Activated CD4-positive, alpha-beta T cell treated with anti-CD3 and anti-CD28 coated beads for 1 hour (primary cell): ENCODE results near the gene NR1H2.
A peak's percentile ranks its signal among the peaks of the same experiment; 100 is the strongest.
"Not testable (repeated sequence)": the region's sequence is repeated elsewhere in the genome, so short reads cannot be mapped to it uniquely, and the experiment has no call there.

Experiments
- DNase-seq: peaks from one replicate; pipeline ENCODE4 v3.0.0-alpha.2; 2020

Gene NR1H2

DNA sequence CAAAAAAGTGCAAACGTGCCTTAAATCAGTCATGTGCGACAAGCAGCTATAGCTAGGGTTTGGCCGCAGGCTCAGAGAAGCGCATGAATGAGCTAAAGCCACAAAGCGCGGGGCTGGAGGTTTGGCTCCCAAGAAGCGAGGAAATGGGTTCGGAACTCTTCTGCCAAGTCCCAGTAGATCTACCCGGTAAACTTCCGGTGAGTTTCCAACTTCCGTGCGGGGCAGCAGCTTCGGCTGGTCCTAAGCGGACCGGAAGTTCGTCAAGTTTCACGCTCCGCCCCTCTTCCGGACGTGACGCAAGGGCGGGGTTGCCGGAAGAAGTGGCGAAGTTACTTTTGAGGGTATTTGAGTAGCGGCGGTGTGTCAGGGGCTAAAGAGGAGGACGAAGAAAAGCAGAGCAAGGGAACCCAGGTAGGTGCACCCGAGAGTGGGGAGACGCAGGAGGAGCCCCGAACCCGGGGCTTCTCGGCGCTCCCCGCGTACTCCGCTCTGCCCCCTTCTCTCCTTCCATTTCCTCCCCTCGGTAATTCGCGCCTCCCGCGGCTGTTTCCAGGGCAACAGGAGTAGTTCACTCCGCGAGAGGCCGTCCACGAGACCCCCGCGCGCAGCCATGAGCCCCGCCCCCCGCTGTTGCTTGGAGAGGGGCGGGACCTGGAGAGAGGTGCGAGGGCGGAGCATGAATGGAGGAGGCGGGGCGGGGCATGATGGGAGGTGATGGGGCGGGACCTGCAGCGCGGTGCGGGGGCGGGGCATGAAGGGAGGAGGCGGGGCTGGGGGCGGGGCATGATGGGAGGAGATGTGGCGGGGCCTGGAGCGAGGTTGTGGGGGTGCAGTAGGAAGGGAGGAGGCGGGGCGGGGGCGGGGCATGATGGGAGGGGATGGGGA lies at the start of gene NR1H2:
Gene NR1H2, plus strand, starts transcription at position 292 of the 885 bp plus-strand sequence. CDS start 1,149 bp downstream, outside the sequence.
- DNase-seq = peak; percentile 92

DNA sequence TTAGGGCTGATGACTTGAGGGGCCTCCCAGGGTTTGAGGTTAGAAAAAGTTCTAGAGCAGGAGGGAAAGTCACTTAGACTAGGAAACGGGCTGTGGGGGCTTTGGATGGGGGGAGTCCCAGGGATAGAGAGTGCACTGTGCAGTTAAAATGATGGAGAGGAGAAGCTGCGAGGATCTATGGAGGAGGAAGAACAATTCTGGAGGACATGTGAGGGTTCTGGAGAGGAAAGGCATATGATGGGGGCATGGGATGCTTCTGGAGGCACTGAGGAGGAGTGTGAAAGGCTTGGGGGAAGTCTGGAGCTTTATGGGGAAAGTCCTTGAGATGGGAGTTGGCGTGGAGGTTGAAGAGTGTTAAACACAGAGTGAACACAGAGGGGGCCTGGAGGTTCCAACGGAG lies 49.2 kb upstream of the NR1H2 start:
- DNase-seq = no peak

DNA sequence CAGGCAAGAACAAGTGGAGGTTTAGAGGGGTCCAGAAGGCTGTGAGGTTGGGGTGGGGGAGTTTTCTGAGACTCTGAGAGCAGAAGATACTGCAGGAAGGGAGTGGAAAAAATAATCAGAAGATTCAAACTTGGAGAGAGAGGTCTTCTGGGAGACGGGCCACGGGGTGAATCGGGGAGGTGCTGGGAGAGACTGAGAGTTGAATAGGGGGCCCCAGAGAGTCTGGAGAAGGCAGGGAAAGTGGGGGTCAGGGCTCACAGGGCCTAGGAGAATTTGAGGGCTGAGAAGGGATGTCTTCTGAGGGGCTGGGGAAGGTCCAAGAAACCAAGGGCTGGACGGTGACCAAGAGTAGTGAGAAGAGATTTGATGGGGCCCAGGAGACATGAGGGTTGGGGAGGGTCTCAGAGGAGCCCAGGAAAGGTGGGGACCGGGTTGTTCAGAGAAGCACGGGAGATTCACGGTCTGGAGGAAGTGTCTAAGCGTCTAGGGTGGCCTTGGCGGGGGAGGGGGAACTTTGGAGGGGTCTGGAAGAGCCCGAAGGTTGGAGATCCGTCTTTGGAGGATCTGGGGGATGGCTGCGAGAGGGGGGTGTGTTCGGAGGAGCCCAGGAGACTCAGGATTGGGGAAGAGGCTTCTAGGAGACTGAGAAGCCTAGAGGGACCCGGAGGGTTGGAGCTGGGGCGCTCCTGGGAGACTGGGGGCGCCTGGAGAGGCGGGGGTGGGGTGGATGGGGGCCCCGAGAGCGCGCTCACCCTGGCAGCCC lies 48.6 kb upstream of the NR1H2 start:
- DNase-seq = no peak

DNA sequence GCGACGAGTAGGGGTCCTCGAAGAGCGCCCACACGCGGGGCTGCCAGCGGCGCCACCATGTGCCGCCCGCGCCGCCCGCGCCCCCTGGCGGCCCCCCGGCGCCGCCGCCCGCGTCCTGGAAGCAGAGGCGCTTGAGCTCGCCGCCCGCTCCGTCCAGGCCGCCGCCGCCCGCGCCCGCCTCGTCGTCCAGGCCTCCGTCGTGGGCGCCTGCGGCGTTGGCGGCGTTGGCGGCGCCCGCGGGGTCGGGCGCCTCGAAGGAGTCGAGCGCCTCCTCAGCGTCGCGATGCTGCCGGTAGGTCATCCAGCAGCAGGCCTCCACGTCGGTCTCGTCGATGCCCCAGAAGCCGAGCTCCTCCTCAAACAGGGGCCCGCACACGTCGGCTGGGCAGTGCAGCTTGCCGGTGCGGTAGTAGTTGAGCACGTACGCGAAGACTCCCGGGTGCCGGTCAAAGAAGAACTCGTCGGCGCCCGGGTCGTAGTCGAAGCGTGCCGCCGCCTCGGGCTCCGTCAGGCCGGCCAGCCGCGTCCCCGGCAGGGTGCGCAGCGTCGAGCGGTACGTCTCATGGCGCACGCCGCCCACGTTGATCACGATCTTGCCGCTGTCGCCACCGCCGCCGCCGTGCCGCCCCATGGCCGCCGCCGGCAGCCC lies 47.9 kb upstream of the NR1H2 start:
- no peak for DNase-seq

DNA sequence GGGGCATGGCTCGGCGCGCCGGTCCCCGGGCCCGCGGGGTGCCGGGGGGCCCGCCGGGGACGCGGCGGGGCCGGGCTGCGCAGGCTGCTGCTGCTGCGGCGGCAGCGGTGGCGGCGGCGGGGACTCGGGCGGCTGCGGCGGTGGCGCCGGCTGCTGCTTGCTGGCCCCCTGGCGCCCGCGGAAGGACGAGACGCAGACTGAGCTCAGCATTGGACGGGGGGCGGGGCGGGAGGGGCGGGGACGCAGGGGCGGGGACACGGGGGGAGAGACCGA lies 47.4 kb upstream of the NR1H2 start:
- DNase-seq = no peak

GRCh38 chr19:50329146-50329925 lies 46.9 kb upstream of the NR1H2 start, which contains the start of gene KCNC3:
Gene KCNC3, minus strand, starts transcription at chr19:50329377. Its CDS starts 295 bp downstream, at chr19:50329082.
- DNase-seq = peak; percentile 90

- not testable (repeated sequence) for DNase-seq
Observed at GRCh38 chr19:50329926-50330294, 46.3 kb upstream of the NR1H2 start.

GRCh38 chr19:50330365-50331078 lies 45.7 kb upstream of the NR1H2 start:
- peak; percentile 75 for DNase-seq

DNA sequence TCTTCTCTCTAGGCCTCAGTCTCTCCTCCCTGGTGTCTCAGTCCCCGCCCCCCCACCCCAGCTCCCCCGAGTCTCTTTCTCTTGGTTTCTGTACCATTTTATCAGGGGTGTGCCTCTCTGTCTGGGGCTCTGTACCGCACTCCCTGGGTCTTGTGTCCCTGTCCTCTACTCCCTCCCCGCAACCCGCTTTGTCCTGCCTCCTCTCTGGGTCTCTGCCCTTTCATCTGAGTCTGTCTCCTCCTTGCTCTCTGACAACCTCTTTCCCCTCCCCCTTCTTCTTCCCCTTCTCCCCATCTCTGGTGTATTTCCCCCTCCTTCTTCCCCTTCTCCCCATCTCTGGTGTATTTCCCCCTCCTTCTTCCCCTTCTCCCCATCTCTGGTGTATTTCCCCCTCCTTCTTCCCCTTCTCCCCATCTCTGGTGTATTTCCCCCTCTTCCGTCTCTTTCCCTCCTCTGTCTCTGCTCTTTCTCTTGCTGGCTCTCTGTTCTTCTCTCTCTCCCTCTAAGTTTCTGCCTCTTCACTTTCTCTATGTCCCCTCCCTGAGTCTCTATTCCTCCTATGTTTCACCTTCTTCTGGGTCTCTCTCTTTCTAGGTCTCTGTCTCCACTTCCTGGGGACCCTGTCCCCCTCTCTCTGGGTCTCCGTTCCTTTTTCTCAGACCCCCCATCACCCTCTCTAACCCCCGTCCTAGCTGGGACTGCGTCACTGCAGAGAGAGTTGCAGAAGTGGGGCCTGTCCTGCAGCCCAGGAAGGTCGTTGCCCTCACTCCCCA lies 44.9 kb upstream of the NR1H2 start:
- no peak for DNase-seq

DNA sequence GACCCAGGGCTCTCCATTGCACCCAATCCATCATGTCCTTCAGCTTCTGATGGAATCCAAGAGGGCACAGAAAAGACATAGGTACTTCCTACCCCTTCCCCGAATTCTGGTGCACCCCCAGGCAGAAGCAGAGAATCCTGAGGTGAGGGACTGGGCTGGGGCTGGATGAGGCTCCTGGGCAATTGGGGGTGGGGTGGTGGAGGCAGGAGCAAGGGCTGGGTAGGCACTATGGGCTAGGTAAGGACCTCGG lies 44.3 kb upstream of the NR1H2 start:
- DNase-seq = no peak

GRCh38 chr19:50332244-50333038 lies 43.8 kb upstream of the NR1H2 start:
- no peak for DNase-seq

DNA sequence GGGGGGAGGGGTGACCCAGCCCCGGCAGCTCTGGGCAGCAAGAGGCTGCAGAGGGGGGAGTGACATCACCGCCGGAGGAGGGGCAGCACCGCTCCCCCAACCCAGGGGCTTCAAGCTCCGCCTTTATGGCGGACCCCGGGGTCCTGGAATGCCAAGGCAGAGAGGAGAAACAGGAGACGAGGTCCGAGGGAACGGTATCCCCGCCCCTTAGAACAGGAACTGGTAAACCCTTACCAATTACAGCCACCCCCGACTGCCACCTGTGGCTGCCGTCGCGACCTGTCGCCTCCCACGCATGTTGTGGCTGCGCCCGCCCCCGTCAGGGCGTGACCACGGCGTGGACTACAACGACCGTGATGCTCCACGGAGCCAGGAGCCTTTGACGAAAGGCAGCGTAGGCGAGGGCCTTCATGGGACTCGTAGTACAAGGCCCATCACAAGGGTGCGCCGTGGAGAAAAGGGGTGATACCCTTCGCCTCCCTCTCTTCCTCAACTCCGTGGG lies 43.0 kb upstream of the NR1H2 start:
- DNase-seq = peak; percentile 91

- peak; percentile 80 for DNase-seq
Observed at GRCh38 chr19:50333737-50334617, 42.3 kb upstream of the NR1H2 start.

DNA sequence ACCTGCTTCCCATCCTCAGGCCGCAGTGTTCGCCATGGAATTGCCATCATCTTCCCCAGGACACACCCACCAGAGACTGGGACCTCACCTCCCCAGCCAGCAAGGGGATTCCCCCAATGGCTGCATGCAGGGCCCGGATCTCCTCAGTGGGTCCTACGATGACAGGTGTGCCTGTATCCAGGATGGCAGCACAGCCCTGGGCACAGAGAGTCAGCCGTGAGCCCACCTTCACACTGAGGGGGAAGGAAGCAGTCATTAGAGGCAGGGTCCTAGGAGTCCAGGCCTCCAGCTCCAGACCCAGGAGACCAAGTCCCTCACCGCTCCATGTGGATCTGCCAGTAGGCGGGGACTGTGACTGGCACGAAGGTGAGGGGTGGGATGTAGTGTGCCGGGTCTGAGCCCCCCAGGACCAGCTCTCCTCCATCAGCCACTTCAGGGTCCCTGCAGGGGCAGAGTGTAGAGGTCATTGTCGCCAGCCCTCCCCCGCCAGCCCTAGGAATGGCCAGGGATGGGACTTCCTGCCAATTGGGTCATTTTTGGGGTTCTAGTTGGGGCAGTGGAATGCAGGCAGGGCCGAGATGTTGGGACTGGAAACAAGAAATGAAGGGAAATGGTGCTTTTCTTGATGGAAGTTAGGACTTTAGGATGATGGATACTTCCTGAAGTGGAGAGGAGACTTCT lies 41.4 kb upstream of the NR1H2 start:
- DNase-seq = no peak

DNA sequence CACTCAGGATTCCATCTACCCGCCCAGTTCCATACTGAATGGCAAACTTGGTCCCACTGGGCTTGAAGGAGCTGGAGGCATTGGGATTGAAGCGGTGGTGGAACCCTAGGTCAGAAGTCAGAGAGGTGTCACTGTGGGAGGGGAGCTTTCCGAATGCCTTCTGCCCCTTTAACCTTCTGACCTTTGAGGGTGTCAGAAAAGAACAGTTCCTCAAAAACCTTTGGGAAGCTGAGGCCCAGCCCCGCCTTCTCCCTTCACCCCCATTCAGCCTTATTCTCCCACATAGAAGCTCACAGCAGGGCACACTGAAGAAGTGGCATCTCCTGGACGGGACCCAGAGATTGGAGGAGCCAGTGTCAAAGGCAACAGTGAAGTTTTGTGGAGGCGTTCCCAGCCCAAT lies 39.2 kb upstream of the NR1H2 start:
- DNase-seq = not testable (repeated sequence)

- DNase-seq = no peak
Observed at GRCh38 chr19:50340331-50340730, 35.9 kb upstream of the NR1H2 start.

GRCh38 chr19:50341091-50341564 lies 35.1 kb upstream of the NR1H2 start:
- DNase-seq = no peak

- no peak for DNase-seq
Observed at GRCh38 chr19:50344661-50345318, 31.5 kb upstream of the NR1H2 start.
